Esophagus mucosa (tissue), 1 donor: ENCODE results near the gene SMARCAL1. TPM values are rescaled to one million over a fixed set of nuclear protein-coding genes. Genes with fewer than 3 reads are reported as not detected.
"Not testable (repeated sequence)": the region's sequence is repeated elsewhere in the genome, so short reads cannot be mapped to it uniquely, and the experiment has no call there.

ENCODE experiments used
- ATAC-seq: fragments of 200-7000 bp; cut with Tn5 transposase; one replicate; pipeline ENCODE4 v1.9.1; 2020
- total RNA-seq: library from RNA; stranded (reverse); gene quantifications from one replicate; pipeline ENCODE4 v1.2.4, GENCODE V29; 2023
- donor health status: DM: yes; HTN: yes; CAD: no.

The SMARCAL1 gene
- total RNA-seq, result 17.5 TPM

DNA sequence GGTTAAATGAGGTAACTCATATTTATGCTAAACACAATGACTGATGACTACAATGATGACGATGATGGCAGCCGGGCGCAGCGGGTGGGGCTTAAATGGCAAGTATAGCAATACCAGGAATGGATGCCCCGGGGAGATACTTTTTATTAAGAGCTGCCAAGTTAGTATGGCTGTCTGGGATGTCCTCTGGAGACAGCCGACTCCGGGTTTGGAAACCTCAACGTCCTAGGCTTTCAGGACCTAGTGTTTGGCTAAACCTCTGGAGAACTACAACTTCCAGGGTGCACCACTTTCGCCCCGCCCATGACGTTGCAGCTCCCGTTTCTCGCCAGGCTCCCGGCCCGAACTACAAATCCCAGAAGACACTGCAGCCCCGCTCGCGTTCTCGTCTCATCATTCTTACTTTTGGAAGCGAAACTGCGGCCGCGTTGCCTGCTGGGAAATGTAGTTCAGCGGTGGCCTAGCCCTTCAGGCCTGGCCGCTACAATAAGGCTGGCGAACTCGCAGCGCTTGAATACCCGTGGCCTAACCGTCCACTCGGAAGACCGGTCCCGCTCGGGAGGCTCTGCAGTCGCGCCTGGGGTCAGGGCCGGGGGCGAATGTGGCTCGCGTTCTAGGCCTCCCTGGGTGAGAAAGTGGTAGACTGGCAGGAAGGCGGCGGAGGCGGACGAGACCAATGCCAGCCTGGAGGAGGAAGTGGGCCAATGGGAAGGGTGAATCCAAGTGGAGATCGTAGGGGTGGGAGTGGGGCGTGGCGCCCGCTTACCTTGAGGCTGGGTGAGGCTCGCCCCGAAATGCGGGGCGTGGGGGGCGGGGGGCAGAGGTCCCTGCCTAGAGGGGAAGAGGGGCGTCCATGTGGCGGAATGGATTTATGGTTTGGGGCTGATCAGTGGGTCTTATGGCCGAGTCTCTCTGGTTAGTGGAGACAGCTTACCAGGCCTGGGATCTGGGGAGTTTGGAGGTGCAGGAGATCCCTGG, at the start of gene SMARCAL1:
SMARCAL1 (plus strand) TSS at position 463 of the 978 bp plus-strand sequence. CDS start 2,221 bp downstream, outside the sequence.
- ATAC-seq, result peak; percentile 96

- ATAC-seq, result peak; percentile 68
These were observed 49.6 kb upstream of the SMARCAL1 start for GRCh38 chr2:216362730-216363129.

DNA sequence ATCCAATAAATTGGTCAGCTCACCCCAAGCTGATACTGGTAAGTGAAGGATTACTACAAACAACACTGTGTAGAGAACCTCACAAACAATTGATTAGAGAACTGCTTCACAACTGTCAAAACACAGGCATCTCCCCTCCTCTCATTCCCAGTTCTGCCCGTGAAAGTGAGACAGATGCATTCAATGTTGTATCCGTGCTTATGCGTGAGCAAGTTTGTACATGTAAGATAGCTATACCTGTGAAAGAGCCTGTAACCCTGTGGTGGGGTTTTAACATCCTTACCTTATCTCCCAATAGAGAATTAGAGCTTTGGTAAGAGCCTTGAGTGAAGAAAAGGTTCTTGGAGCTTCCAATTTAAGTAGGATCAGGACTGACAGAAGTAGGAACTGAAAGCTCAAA, 49.1 kb upstream of the SMARCAL1 start:
- no peak for ATAC-seq

DNA sequence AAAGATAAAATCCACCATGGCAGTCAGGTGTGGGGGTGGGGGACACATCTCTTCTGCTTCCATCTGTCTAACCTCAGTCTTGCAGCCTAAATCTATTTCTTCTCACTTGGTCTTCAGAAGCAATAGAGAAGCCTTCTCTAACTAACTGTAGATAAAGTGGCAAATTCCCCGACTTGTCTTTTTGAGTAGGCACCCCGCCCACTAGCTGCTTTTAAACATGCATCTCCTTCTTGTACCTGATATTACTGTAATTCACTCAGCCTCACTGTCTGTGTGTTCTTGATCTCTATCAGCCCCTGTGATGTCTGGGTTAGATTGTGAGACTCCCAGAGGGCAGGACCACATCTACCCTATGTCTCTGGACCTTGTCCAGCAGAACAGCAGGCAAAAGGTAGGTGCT, 46.8 kb upstream of the SMARCAL1 start:
- ATAC-seq, result no peak

GRCh38 chr2:216366777-216367471, 45.4 kb upstream of the SMARCAL1 start:
- ATAC-seq, result no peak

DNA sequence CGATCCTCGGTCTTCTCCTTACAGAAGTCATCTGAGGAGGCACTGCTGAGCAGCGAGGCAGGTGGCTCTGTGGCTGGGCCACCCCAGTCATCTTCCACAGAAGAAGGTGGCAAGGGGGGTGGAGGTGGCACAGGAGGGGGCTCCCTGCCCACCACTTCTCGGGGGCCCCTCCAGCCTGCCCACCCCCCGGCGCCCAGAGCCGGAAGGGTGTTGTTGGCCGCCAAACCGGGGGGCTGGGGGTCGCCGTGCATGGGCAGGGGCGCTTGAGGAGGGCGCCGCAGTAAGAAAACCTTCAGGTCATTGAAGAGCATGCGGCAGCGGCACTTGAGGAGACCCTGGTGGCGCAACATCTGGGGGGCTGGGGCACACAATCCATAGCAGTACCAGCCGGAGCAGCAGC, 42.5 kb upstream of the SMARCAL1 start:
- ATAC-seq, result no peak

DNA sequence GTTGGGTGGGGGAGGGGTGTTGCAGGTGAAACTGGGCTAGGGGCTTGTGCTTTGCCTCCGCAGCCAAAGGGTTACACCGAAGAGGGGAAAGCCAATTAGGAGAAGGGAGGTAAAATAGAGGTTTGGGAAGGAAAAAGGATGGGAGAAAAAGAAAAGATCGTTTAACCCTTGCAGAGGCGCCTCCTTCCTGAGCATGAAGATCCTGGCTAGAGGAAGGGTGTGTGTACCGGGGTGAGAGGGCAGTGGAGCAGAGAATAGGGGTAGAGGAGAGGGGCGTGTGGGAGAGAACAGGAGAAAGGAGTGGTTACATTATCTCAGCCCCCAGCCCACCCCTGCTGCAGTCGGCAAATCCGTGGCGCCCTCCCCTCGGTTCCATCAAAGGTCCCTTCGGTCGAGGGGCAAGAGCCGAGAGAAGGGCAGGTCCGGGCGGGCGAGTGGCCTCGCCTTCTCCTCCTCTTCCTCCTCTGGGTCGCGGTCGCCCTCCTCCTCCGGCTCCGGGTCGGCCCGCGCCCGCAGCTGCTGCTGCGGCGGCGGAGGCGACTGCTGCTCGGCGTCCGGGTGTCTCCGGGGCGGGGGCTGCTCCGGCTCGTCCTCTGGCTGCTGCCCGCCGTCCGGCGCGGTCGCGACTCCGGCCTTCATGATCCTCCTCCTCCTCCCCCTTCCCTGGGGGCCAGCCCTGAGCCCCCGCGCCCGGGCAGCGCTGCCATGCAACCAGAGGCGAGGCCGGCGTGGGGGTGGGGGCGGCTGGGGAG, 41.1 kb upstream of the SMARCAL1 start:
- ATAC-seq, result no peak

- peak; percentile 78 for ATAC-seq
These were observed 40.3 kb upstream of the SMARCAL1 start, which contains the start of gene MARCHF4 for GRCh38 chr2:216371721-216372702. MARCHF4 (minus strand) TSS chr2:216372483; CDS start chr2:216370260, 2,223 bp downstream.

DNA sequence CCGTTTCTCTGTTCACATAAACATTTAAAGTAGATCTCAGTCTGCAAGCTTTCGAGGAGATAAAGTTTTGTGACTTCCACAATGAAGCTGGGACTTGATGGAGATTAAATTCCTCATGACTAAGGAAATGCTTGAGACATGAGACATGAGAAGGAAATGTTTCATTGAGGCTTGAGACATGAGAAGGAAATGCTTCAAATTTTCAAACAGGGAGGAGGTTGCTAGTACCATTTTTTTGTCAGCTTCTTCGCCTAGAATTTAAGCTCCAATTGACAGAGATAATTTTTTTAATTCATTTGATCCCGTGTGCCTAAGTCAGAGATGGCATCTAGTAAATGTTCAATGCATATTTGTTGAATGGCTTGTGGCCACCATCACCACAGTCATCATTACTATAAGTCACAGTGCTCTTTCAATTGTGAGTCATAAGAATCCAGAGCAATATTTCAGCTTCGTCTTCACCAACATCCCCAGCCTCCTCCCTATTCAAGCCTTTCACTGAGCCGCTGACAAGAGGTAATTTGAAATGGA, 39.5 kb upstream of the SMARCAL1 start:
- no peak for ATAC-seq

- no peak for ATAC-seq
These were observed 38.4 kb upstream of the SMARCAL1 start for GRCh38 chr2:216373896-216374295.

- no peak for ATAC-seq
These were observed 37.0 kb upstream of the SMARCAL1 start for GRCh38 chr2:216375286-216375685.

DNA sequence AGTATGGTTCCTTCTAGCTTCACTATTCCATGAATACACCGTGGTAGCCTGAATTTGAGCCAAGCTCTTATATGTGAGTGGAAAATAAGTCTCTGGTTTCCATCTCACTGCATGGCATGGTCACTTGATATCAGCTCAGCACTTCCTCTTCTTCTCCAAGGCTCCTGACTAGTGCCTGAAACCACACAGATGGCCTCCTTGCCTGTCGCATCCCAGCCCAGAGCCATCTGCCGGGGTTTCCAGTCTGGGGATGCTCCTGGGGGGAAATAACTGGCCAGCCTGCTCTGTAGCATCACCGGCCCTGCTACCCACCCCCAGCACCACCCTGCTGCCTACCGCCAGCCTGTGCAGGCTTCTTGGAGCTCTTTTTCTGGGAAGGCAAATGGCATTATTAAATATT, 32.3 kb upstream of the SMARCAL1 start:
- ATAC-seq, result no peak

- ATAC-seq, result not testable (repeated sequence)
These were observed 27.9 kb upstream of the SMARCAL1 start for GRCh38 chr2:216384409-216384808.

DNA sequence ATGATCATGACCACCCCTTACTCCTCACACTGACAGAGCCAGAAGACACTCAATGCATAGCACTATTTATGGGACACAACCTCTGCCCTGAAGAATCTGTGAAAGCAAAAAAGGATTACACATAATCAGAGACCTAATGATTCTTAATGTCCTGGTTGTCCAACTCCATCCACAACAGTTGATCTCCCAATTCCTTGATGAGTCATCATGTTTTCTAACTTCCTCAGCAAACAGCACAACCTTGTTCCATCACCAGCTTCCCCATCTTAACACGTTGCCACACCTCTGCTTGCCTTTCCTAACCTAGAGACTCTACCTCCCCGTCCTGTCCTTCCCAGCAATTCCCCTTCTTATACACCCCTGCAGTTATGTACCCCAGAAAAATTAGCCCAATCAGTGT, 26.8 kb upstream of the SMARCAL1 start:
- no peak for ATAC-seq

DNA sequence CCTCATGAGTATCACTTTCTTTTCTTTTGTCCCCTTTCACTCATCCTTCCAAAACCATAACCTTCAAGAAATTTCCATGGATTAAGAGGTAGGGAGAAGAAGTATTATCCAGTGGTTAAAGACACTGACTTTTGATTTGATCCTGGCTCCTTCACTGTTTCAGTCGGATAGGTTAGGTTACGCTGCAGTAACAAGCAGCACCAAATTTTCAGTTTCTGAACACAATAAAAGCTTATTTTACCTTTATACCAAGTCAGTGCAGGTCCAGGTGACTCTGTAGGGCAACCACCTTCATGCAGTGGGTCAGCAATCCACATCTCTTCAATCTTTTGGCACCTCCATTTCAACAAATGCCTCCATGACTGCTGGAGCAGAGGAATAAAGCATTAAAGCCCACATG, 25.0 kb upstream of the SMARCAL1 start:
- ATAC-seq, result no peak

DNA sequence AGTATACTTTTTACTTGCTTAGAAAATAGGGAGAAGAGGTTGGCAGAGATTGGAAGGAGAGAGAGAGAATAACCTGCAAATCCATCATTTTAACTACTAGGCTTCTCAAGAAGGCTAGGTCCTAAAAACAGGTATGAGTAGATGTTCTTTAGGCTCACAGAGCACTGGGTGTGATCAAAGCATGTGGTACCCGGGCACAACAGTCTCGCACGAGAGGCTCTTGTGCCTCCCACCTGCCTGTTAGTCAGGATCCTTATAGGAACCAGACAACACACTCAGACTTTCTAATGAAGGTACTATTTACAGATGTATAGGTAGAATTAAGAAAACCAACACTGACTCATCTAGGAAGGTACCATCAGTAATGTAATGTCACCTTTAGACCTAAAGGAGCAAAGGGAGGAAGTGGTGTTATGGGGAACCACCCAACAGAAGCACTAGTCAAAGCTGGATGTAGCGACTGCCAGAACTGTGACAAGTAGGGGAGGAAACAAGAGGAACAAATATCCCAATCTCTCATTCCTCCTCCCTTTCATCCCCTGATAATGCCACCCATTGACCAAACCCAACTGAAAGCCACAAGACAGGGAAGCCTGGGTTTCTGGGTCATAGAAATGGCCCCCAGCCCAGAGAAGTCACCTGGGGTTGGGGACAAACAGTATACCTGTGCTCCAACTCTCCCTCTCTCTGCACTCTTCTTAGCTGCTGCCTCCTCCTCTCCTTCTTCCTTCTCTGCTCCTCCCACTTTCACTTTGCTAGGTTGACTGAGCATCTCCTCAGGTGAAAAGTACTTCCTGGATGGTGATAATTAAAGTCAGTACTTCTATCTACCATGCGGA, 24.0 kb upstream of the SMARCAL1 start:
- peak; percentile 86 for ATAC-seq

DNA sequence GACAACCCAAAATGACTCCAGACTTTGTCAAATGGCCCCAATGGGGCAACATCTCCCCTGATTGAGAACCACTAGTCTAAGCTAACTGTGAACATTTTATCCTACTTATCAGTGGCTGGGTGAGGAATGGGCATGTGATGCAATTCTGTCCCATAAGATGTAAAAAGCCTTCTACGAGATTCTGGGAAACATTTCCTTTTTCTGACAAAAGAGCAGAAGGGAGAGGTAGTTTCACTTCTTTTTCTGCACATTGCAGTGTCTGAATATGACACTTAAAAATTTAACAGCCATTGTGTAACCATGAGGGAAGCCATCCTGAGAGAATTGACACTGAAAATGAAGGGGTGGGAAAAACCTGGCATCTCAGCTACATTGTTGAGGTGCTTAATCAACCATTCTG, 22.7 kb upstream of the SMARCAL1 start:
- no peak for ATAC-seq

GRCh38 chr2:216391401-216391800, 20.9 kb upstream of the SMARCAL1 start:
- no peak for ATAC-seq

GRCh38 chr2:216392018-216392562, 20.2 kb upstream of the SMARCAL1 start:
- ATAC-seq, result no peak
